ENCODE data around the gene SUN1. TPM values are rescaled to one million over a fixed set of nuclear protein-coding genes. Genes with fewer than 3 reads are reported as not detected.

The SUN1 gene
- total and polyA plus RNA-seq, 7 donors = 23.4 to 130 (median 108) TPM

DNA sequence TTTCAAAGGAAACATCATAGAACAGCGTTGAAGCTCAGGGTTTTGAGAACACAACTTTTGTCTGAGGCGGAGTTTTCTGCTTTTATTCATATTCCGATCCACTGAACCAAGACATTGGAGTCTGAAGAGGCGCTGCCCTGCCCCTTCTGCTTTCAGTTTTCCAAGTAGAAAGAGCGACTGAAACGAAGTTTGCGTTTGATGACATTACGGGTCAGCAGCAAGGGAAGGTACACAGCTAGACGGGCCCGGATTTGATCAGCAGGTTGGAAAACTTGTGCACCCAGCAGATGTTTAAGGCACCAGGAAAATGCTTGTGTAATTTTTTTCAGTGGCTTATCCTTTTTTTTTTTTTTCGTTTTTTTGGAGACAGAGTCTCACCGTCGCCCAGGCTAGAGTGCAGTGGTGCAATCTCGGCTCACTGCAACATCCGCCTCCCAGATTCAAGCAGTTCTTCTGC, 720 bp downstream of the SUN1 start:
- TF ChIP-seq POLR2AphosphoS5 (IDR thresholded peaks at IDR 0.05) = no peak
- TF ChIP-seq, protein P1, sequence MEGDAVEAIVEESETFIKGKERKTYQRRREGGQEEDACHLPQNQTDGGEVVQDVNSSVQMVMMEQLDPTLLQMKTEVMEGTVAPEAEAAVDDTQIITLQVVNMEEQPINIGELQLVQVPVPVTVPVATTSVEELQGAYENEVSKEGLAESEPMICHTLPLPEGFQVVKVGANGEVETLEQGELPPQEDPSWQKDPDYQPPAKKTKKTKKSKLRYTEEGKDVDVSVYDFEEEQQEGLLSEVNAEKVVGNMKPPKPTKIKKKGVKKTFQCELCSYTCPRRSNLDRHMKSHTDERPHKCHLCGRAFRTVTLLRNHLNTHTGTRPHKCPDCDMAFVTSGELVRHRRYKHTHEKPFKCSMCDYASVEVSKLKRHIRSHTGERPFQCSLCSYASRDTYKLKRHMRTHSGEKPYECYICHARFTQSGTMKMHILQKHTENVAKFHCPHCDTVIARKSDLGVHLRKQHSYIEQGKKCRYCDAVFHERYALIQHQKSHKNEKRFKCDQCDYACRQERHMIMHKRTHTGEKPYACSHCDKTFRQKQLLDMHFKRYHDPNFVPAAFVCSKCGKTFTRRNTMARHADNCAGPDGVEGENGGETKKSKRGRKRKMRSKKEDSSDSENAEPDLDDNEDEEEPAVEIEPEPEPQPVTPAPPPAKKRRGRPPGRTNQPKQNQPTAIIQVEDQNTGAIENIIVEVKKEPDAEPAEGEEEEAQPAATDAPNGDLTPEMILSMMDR (IDR thresholded peaks at IDR 0.05) = no peak
- no peak for TF ChIP-seq EP300 (IDR thresholded peaks at IDR 0.05)
- TF ChIP-seq POLR2A (IDR thresholded peaks at IDR 0.05) = no peak
- Histone ChIP-seq H3K27me3 (no peaks in the 10 kb centered on the region), H3K9me3 (no peaks in the 10 kb centered on the region), H3K36me3 (no peaks in the 10 kb centered on the region), H3K4me1 (peaks cover 0 to 94% (median 91%) of the 10 kb centered on the region in 4 donors), H3K27ac (peak overlapping the region; percentile 84 to 92 (median 89)), H3K4me3 (no peak overlapping the region)
- intact Hi-C loops (cut with DNase I) = no loop called here
- DNase-seq = peak; percentile 60
- WGBS, 2 donors = 91 to 94% methylated on average over 15 of the region's 15 CpGs

DNA sequence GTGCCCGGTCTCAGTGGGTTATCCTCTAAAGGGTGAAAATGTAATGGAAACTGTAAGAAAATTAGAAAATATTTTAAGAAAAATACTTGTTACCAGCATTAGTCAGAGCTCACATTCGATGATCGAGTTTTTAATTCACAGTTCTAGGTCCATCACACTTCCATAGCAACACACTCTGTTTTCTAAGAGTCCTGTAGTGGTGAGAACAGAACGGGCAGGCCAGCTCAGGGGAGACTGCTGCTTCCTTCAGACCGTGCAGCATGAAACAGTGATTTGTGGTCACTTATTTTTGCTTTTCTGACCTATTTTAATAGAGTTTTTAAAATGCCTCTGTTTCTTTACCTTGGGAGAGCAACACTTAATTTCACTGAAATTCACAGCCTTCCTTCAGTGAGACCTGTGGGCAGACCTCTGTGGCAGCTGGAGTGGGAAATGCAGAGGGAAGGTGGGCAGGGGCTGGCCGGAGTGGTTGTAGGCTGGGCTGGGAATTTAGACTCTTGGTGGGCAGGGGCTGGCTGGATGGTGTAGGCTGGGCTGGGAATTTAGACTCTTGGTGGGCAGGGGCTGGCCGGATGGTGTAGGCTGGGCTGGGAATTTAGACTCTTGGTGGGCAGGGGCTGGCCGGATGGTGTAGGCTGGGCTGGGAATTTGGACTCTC, 1.5 kb downstream of the SUN1 start:
- peak; percentile 57 for DNase-seq
- Histone ChIP-seq H3K36me3 (peaks cover 0 to under 1% (median 0%) of the 10 kb centered on the region in 4 donors), H3K9me3 (no peaks in the 10 kb centered on the region), H3K4me1 (peaks cover 0 to 99% (median 90%) of the 10 kb centered on the region in 4 donors), H3K27me3 (no peaks in the 10 kb centered on the region), H3K4me3 (no peak overlapping the region), H3K27ac (peak overlapping the region; percentile 84 to 92 (median 89))
- intact Hi-C loops (cut with DNase I) = no loop called here
- no peak for TF ChIP-seq POLR2AphosphoS5 (IDR thresholded peaks at IDR 0.05)
- TF ChIP-seq POLR2A (IDR thresholded peaks at IDR 0.05) = no peak
- TF ChIP-seq, protein P1 (IDR thresholded peaks at IDR 0.05) = no peak
- TF ChIP-seq EP300 (IDR thresholded peaks at IDR 0.05) = no peak
- 94 to 96% methylated on average over 8 of the region's 8 CpGs for WGBS, 2 donors

DNA sequence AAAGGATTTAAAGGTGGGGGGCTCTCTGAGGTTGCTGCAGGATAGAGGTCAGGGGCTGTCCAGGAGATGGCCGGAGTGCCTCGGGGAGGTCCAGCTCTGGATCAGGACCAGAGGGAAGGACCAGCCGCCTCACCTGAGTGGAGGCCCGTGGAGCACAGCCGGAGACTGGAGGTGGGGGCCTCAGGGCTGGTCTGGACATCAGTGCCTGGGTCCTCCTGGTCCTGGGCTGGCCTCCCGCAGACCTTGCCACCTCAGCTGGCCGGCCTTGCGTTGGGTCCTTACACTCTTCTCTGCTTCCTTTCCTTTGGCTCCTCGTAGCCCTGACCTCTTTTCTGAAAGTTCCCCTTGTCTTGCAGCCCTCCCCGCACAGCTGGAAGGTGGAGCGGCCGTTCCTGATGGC, 2.0 kb downstream of the SUN1 start:
- no peak for TF ChIP-seq POLR2A (IDR thresholded peaks at IDR 0.05)
- TF ChIP-seq, protein P1 (IDR thresholded peaks at IDR 0.05) = no peak

DNA sequence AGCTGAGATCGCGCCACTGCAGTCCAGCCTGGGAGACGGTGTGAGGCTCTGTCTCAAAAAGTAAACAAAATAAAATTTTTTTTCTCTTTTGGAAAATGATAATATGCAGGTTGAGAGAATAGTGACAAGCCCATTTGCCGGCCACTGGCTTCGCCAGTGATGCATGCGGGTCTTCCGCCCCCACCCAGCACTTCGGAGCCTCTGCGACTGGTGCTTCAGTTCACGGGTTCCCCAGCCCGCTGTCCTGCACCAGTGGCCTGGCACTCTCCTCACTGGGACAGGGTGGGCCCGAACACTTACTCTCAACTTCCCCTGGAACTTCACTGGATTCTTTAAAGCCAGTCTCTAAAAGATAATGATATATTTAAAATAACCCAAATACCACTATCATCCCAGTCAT, 2.7 kb downstream of the SUN1 start:
- H3K27me3 ChIP-seq = no peaks in the 10 kb centered on the region
- no peak overlapping the region for H3K4me3 ChIP-seq
- TF ChIP-seq POLR2A (IDR thresholded peaks at IDR 0.05) (no peak), EP300 (IDR thresholded peaks at IDR 0.05) (no peak), POLR2AphosphoS5 (IDR thresholded peaks at IDR 0.05) (no peak)
- TF ChIP-seq, protein P1 (IDR thresholded peaks at IDR 0.05) = no peak
- H3K36me3 ChIP-seq = peaks cover 0 to 14% (median 4%) of the 10 kb centered on the region in 4 donors
- no peaks in the 10 kb centered on the region for H3K9me3 ChIP-seq
- H3K27ac ChIP-seq = peak overlapping the region; percentile 84 to 92 (median 89)
- H3K4me1 ChIP-seq = peaks cover 0 to 91% (median 77%) of the 10 kb centered on the region in 4 donors
- no peak for DNase-seq
- 87 to 94% methylated on average over 12 of the region's 12 CpGs for WGBS, 2 donors
- intact Hi-C loops (cut with DNase I) = no loop called here

More for the DNA sequence above, 2.0 kb downstream of the SUN1 start:
- intact Hi-C loops (cut with DNase I) = no loop called here
- Histone ChIP-seq H3K4me1 (peaks cover 0 to 98% (median 84%) of the 10 kb centered on the region in 4 donors), H3K27ac (peak overlapping the region; percentile 84 to 92 (median 89)), H3K9me3 (no peaks in the 10 kb centered on the region), H3K4me3 (no peak overlapping the region), H3K27me3 (no peaks in the 10 kb centered on the region), H3K36me3 (peaks cover 0 to 6% (median 0%) of the 10 kb centered on the region in 4 donors)
- WGBS, 2 donors = 96 to 97% methylated on average over 12 of the region's 12 CpGs
- no peak for DNase-seq
